ENCODE measurements around the gene CLASP1.
"Not testable (repeated sequence)": the region's sequence is repeated elsewhere in the genome, so short reads cannot be mapped to it uniquely, and the experiment has no call there.

CLASP1 gene

GRCh38 chr2:121649149-121649595, at the start of gene CLASP1:
CLASP1 (minus strand) TSS chr2:121649462; CDS start chr2:121605895, 43,567 bp downstream.
- DNase-seq, result no peak

DNA sequence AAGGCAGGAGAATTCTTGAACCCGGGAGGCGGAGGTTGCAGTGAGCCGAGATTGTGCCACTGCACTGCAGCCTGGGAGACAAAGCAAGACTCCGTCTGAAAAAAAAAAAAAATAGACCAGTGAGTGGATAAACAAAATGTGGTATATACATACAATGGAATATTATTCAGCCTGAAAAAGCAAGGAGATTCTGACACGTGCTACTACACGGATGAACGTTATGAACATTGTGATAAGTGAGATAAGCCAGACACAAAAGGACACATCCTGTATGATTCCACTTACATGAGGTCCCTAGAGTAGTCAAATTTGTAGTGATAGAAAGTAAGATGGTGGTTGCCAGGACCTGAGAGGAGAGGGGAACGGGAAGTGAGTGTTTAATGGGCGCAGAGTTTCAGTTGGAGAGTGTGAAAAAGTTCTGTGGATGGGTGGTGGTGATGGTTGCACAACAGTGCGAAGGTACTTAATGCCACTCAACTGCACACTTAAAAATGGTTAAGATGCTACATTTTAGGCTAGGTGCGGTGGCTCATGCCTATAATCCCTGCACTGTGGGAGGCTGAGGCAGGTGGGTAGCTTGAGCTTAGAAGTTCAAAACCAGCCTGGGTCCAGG, 49.2 kb upstream of the CLASP1 start:
- DNase-seq, result no peak

GRCh38 chr2:121697108-121697631, 47.9 kb upstream of the CLASP1 start:
- DNase-seq, result no peak

GRCh38 chr2:121696410-121696930, 47.2 kb upstream of the CLASP1 start:
- DNase-seq, result no peak

GRCh38 chr2:121695171-121695451, 45.8 kb upstream of the CLASP1 start:
- no peak for DNase-seq

- DNase-seq, result no peak
These were observed 45.3 kb upstream of the CLASP1 start for GRCh38 chr2:121694398-121695170.

GRCh38 chr2:121690572-121690971, 41.3 kb upstream of the CLASP1 start:
- DNase-seq, result not testable (repeated sequence)

GRCh38 chr2:121690095-121690494, 40.8 kb upstream of the CLASP1 start:
- DNase-seq, result no peak

GRCh38 chr2:121689356-121689755, 40.1 kb upstream of the CLASP1 start:
- DNase-seq, result no peak

DNA sequence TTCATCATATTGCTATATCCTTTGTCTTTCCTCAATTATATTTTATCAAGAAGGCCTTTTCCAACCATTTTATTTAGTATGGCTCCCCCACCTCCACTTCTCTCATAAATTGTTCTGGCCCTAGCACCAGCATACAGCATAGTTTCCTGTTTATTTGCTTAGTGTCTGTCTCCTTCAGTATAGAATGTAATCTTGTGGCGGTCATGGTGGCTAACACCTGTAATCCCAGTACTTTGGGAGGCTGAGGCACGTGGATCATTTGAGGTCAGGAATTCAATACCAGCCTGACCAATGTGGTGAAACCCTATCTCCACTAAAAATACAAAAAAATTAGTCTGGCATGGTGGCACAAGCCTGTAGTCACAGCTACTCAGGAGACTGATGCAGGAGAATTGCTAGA, 39.6 kb upstream of the CLASP1 start:
- DNase-seq, result no peak

- no peak for DNase-seq
These were observed 37.6 kb upstream of the CLASP1 start for GRCh38 chr2:121686902-121687301.

DNA sequence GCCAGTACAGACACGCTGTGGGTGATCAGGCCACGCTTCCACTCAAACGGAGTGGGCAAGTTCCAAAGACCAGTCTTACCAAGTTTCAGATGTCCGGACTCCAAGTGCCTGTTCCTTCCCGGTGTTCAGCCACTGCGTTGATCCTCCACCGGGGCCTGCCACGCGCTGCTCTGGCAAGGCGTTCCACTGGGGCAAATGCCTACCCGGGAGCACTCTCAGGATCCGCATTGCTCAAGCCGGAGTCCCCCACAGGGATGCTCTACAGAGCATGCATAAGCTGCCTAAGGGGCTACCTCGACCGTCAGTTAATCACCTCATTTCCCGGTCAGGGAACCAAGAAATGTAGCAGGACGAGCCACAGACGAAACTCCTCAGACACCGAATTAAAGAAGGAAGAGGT, 37.0 kb upstream of the CLASP1 start:
- DNase-seq, result no peak

DNA sequence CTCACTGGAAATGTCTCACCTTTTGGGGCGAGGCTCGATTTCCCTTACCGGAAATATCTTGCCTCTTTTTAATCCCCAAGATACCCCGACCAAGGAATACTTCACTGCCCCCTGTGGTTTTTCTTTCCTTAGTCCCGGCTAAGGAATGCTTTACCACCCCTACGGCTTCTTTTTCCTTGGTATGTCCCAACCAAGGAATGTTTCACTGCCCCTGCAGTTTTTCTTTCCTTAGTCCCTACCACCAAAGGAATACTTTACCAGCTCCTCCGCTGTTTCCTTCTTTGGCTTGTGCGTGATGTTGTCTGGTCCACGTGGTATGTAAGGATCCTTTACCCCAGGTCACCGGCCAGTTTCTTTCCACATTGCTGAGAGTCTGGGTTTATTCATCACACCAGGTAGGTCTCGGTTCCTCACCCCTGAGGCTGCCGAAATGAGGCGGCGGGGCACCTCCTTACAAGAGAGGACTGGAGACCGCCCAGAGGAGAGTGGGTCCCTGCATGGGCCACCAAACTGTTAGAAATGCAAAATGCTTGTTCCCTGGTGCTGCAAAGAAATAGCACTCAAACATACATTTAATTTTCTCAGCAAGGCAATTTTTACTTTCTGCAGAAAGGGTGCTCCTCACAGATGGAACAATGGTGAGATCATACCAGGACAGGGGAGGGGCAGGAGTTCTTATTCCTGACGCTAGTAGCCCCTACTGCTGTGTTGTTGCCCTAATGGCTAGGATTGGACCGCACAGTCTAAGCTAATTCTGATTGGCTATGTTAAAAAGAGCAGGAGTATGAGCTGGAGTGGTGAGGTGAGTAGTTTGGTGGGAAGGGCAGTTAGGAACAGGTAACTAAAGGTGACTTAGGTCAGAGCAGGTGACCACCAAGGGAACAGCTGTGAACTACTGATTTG, 33.4 kb upstream of the CLASP1 start:
- no peak for DNase-seq

- DNase-seq, result no peak
These were observed 28.6 kb upstream of the CLASP1 start for GRCh38 chr2:121677855-121678254.

- not testable (repeated sequence) for DNase-seq
These were observed 22.4 kb upstream of the CLASP1 start for GRCh38 chr2:121671621-121672020.

DNA sequence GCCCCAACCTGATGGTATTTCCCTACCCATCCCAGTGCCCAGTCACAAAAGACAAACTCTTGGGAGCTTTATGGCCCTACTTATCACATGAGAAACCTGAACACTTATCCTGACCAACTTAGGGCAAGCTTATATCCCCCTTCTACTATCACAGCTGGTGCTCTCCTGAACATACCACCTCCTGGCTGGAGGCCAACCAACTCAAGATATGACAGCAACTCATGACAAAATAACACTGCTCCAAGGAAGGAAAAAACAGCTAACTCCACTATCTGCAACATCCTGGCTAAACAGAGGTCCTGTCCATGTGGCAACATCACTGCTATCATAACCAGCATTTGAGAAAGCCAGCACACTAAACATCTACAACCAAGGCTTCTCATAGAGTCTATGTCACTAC, 20.9 kb upstream of the CLASP1 start:
- no peak for DNase-seq

DNA sequence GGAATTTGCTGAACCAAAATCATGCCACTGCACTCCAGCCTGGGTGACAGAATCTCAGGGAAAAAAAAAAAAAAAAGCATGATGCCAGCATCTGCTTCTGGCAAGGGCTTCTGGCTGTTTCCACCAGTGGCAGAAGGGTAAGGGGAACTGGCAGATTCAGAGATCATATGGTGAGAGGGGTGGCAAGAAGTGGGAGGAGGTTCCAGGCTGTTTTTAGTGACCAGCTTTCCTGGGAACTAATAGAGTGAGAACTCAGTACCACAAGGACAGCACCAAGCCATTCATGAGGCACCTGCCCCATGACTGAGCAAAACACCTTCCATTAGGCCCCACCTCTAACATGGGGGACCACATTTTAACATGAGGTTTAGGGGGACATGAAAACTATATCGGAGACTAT, 18.4 kb upstream of the CLASP1 start:
- DNase-seq, result no peak

- no peak for DNase-seq
These were observed 16.8 kb upstream of the CLASP1 start for GRCh38 chr2:121666042-121666441.

- no peak for DNase-seq
These were observed 16.2 kb upstream of the CLASP1 start for GRCh38 chr2:121665504-121665903.

- no peak for DNase-seq
These were observed 15.5 kb upstream of the CLASP1 start for GRCh38 chr2:121664713-121665112.

DNA sequence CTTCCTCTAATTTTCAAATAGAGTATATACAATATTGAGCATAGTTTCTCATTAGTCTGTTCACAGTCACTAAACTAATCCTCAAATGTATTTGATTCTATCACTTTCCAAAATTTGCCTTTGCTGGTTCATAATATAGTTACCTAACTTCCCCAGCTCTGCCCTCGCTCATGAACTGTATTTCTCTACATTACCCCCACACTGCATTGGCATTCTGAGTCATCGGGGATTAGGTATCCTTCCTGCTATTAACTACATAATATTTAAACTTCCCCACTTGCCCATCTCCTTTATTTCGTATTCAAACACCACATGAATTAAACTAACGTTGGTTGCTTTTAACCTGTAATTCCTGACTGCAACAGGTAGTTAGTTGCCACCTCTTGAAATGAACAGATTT, 14.8 kb upstream of the CLASP1 start:
- no peak for DNase-seq

- no peak for DNase-seq
These were observed 14.2 kb upstream of the CLASP1 start for GRCh38 chr2:121663434-121663833.

DNA sequence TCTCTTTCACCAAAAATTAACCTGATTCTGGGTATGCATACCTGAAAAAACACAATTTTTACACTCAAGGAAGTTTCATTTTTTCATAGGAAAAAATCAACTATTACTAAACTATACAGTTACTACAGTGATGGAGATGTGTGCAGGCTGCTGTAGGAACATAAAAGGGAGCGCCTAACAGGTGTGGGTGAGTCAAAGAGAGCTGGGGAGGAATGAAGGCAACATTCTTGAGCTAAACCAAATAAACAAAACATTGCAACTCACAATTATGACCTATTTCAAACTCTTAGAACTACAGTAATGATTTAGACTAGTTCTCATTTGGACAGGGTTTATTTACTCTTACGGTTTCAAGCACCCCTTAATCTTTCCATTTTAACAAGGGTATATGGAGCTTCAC, 13.4 kb upstream of the CLASP1 start:
- no peak for DNase-seq
